Colonic mucosa (tissue), 4 donors: ENCODE results near the gene BRMS1. TPM values are rescaled to one million over a fixed set of nuclear protein-coding genes. Genes with fewer than 3 reads are reported as not detected.

Source experiments
- DNase-seq: peaks from one replicate; pipeline ENCODE4 v3.0.0-alpha.2; 2020
- H3K27ac ChIP-seq: fragments of 200-600 bp; one replicate; pipeline ENCODE4 v1.8.0; 2021
- H3K27me3 ChIP-seq: fragments of 200-600 bp; one replicate; pipeline ENCODE4 v1.8.0; 2021
- H3K36me3 ChIP-seq: fragments of 200-600 bp; one replicate; pipeline ENCODE4 v1.8.0; 2021
- H3K4me1 ChIP-seq: fragments of 200-600 bp; one replicate; pipeline ENCODE4 v1.8.0; 2021; ENCODE audit warnings: mild to moderate bottlenecking
- H3K4me3 ChIP-seq: fragments of 200-600 bp; one replicate; pipeline ENCODE4 v1.8.0; 2021
- H3K9ac ChIP-seq, 2 donors: one replicate each; pipeline ENCODE4 v1.7.0; 2013; ENCODE audit warnings: control low read depth in 2 of 2, low read depth in 2 of 2, low read length in 2 of 2
- H3K9me3 ChIP-seq: fragments of 200-600 bp; one replicate; pipeline ENCODE4 v1.8.0; 2021
- CTCF ChIP-seq: fragments of 200-600 bp; IDR thresholded peaks from one replicate; pipeline ENCODE4 v1.8.0; 2022; ENCODE audit warnings: antibody characterized with exemption, mild to moderate bottlenecking
- intact Hi-C: fragments of 100-400 bp; cut with DNase I; formaldehyde crosslinking; loops from one replicate; pipeline ENCODE4 v1.14.1; 2022
- total RNA-seq, 2 donors: library from RNA; stranded (reverse); fragmentation: NEBNext Ultra II Directional in 1 of 2; extraction: Animal tissue kit (Norgen Biotek cat#: 25700) in 1 of 2; gene quantifications; one replicate each; pipeline ENCODE4 v1.2.1, GENCODE V29; 2021
- donor health status: healthy.
- donor health status: DM: no; HTN: no; CAD: no.
- donor health status: DM: no; HTN: no; CAD: no.

BRMS1 gene
- total RNA-seq, 2 donors from 2014 or later, result 31.1 to 64.6 TPM

GRCh38 chr11:66317322-66317722 lies 27.6 kb downstream of the BRMS1 start:
- Histone ChIP-seq H3K36me3 (no peaks in the 10 kb centered on the region), H3K4me1 (peaks cover 5% of the 10 kb centered on the region), H3K9me3 (no peaks in the 10 kb centered on the region), H3K4me3 (no peak overlapping the region), H3K9ac (no peak overlapping the region), H3K27me3 (no peaks in the 10 kb centered on the region), H3K27ac (peak overlapping the region; percentile 57)
- TF ChIP-seq CTCF, result no peak
- intact Hi-C loops, result no loop called here
- no peak for DNase-seq

- Histone ChIP-seq H3K27me3 (no peaks in the 10 kb centered on the region), H3K27ac (peak within 1 kb of the TSS; percentile 57), H3K4me3 (peak within 1 kb of the TSS; percentile 31), H3K4me1 (peaks cover 5% of the 10 kb centered on the region), H3K9me3 (no peaks in the 10 kb centered on the region), H3K9ac (peak within 1 kb of the TSS; percentile 66), H3K36me3 (no peaks in the 10 kb centered on the region)
- intact Hi-C loops, result no loop called here
- TF ChIP-seq CTCF, result no peak
- DNase-seq, result peak; percentile 47
These were observed 28.1 kb downstream of the BRMS1 start, which contains the start of gene CD248 for GRCh38 chr11:66316849-66317251. CD248 (minus strand) TSS chr11:66317044; CDS start chr11:66317027, 17 bp downstream.

- Histone ChIP-seq H3K9me3 (no peaks in the 10 kb centered on the region), H3K4me3 (peak overlapping the region; percentile 31), H3K36me3 (no peaks in the 10 kb centered on the region), H3K4me1 (peaks cover 5% of the 10 kb centered on the region), H3K27ac (peak overlapping the region; percentile 46), H3K27me3 (no peaks in the 10 kb centered on the region), H3K9ac (peak overlapping the region; percentile 66)
- intact Hi-C loops, result no loop called here
- DNase-seq, result no peak
- no peak for TF ChIP-seq CTCF
These were observed 28.7 kb downstream of the BRMS1 start for GRCh38 chr11:66315921-66316811.

GRCh38 chr11:66315498-66315885 lies 29.4 kb downstream of the BRMS1 start:
- no peak for DNase-seq
- Histone ChIP-seq H3K4me3 (no peak overlapping the region), H3K36me3 (no peaks in the 10 kb centered on the region), H3K9ac (peak overlapping the region; percentile 56 to 66), H3K27ac (no peak overlapping the region), H3K9me3 (no peaks in the 10 kb centered on the region), H3K27me3 (no peaks in the 10 kb centered on the region), H3K4me1 (peaks cover 5% of the 10 kb centered on the region)
- intact Hi-C loops, result no loop called here
- no peak for TF ChIP-seq CTCF

GRCh38 chr11:66314561-66315497 lies 30.1 kb downstream of the BRMS1 start:
- Histone ChIP-seq H3K4me3 (no peak overlapping the region), H3K4me1 (peaks cover 5% of the 10 kb centered on the region), H3K36me3 (no peaks in the 10 kb centered on the region), H3K27ac (peak overlapping the region; percentile 86), H3K9ac (peak overlapping the region; percentile 56 to 66), H3K9me3 (no peaks in the 10 kb centered on the region), H3K27me3 (no peaks in the 10 kb centered on the region)
- intact Hi-C loops, result no loop called here
- no peak for TF ChIP-seq CTCF
- no peak for DNase-seq
